Measurements from ENCODE around the gene DPF3.

Gene DPF3

DNA sequence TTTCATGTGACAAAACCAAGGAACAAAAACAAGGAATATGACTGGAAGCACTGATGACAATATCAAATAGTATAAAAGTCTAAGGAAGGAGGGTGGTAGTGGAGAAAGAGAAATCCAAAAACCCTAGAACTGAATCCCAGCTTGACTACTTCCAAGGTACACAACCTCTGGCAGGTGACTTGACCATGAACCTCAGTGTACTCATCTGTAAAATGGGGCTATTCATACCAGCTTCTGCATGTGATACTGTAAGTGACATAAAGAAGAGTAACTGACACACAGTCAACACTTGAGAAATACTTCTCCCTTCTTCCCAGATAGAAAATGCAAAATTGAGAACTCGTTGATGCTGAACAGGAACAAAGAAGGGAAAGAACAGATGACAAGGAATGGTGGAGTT lies 10.3 kb upstream of the DPF3 start:
- DNase-seq = no peak

- no peak for DNase-seq
Observed at GRCh38 chr14:72903716-72904115, 9.8 kb upstream of the DPF3 start.

GRCh38 chr14:72902801-72903530 lies 9.1 kb upstream of the DPF3 start:
- no peak for DNase-seq

DNA sequence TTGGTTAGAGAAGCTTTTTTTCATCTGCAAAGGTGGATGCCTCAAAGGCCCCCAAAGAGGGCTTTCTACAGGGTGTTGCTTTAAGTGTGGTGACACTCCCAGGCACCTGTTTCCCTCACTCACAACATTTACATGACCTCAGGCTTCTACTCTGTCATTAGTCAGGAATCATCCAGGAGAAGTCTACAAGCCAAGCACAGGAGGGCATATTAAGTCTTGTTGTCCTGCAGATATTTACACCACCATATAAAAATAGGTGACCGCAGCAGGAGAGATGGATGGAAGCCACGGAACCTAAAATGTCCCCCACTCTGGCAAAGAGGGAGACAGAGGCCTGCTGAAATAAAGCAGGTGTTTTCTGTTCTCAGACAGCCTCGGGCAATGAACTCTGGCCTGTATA lies 7.5 kb upstream of the DPF3 start:
- no peak for DNase-seq

DNA sequence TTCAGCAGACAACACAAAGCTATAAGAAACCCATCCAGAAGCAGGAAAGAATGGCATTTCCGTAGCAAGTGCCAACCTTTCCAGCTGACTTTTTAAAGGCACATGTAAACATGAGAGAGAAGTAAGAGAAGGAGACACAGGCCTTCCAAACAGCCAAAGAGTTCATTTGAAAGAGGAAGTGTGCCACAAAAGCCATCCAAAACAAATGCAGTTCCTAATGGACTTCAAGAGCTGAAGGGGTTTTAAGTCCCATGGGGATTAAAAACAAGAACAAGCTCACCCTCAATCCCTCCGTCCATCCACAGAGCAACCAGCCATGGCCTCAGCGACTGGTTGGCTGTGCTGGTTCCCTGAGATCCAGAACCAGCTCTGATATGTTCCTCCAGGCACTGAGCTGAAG lies 4.5 kb upstream of the DPF3 start:
- DNase-seq = no peak

GRCh38 chr14:72894623-72895378 lies 900 bp upstream of the DPF3 start:
- no peak for DNase-seq

DNA sequence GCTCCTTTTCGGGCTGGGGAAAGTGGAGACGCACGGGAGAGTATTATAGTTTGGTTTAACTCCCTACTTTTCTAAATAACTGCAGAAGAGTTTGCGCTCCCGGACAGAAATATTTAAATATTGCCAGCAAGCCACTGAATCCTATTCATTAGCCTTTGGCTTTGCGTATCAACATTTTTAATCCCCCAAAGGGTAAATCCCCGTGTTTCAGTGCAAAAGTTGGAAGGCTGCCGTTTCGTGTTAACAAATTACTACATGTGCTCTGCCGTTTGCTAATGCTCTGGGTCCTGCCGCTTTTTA lies 372 bp upstream of the DPF3 start:
- DNase-seq = no peak

GRCh38 chr14:72892879-72893635 lies 844 bp downstream of the DPF3 start:
- no peak for DNase-seq

DNA sequence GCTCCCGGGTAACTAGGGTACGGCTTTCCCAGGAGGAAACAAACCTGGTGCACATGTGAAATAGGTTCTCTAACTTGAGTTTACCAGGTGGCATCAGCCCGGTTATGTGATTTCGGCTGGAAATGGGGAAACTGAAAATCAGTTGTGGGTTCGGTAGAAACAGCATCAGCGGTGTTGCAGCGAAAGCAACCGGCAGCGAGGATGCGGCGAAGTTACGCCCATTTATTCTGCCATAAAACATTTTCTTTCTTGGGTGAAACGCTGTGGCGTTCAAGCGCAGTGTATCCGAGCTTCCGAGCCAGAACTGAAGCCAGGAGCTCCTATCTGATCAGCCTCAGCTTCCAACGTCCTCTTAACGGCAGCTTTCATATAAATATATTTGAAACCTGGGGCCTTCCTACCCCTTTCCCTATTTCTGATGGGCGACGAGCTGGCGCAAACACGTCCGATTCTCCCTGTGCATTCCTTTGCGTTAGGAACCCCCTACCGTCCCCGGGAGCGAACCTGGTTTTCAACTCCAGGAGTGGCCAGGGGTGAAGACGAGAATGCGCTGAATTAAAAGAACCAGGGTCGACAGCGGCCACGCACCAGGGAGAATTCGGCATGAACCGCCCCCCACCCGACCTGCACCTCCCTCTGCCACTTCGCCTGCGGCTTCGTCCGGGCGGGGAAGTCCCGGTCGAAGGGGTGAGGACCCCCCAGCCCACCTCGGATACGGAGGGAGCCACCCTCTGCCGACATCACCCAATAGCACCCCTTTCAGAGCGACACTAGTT lies 1.6 kb downstream of the DPF3 start:
- DNase-seq = no peak

DNA sequence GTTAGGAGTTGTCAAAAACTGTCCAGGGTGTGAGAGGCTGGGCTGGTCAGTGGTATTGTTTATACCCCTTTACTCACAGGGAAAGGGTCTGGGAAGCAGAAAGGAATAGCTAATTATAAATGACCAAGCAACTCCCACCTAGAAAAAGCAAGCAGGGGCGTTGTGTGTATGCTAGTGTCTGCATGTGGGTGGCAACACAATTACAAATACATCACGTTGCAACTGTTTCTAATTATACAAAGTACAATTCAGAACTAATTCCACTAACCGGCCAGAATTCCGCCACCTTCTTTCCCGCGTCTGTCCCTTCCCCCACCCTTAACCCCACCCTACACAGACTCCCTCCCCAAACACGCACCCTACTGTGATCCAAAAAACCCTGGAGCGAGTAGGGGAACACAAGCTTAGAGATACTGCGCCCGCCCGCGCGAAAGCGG lies 2.2 kb downstream of the DPF3 start:
- no peak for DNase-seq

GRCh38 chr14:72889366-72889765 lies 4.5 kb downstream of the DPF3 start:
- DNase-seq = no peak

- DNase-seq = no peak
Observed at GRCh38 chr14:72888636-72889201, 5.2 kb downstream of the DPF3 start.

DNA sequence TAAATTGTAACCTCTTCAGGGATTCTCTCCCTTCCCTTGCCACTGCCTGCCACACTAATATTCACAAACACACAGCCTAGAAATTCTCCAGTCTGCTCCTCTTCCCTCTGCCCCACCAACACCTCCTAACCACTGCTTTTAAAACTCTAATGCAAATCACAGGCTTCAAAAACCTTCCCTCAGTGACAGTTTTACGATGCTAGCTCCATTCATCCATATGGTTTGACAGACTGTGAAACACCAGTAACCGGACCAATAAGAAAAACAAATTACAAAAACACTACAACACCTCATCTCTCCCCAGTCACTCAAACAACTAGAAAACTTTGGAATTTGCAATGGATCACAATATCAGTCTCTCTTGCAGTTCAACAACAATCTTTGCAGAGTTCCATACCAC lies 5.7 kb downstream of the DPF3 start:
- DNase-seq = no peak

- DNase-seq = no peak
Observed at GRCh38 chr14:72887514-72887913, 6.4 kb downstream of the DPF3 start.

DNA sequence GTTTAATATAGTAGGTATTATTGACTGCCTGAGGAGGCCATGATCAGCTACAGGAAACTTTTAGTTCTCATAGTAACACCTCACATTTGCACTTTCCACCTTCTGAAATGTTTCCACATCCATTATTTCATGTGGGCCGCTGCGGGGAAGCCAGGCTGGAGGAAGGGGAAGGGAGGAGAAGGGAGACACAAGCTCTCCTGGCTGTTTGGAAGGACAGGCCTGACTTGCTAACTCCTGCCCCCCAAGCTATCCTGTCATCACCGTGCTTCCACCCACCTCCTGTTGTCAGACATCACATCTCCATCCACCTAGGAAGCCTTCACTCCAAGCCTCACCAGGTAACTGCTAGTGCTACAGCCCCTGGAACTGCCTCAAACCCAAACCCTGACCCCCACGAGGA lies 9.5 kb downstream of the DPF3 start:
- DNase-seq = no peak

DNA sequence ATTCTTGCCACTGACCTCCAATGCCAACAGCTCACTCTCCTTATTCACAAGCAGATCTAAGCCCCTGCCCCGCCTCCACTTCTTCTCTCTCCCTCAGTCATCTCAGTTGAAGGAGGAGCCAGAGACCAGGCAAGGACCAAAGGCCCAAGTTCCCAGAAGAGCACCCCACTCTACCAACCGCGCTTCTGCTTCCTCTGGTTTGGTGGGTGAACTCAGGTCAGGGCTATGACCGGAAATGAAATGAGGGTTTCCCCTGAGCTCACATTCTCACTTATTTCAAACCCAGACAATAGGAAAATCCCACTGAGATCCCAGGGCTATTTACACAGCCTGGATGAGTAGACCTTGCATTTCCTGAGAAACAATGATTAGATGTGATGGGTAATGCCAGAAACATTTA lies 9.9 kb downstream of the DPF3 start:
- DNase-seq = no peak

- DNase-seq = no peak
Observed at GRCh38 chr14:72883109-72883508, 10.8 kb downstream of the DPF3 start.

GRCh38 chr14:72882463-72882862 lies 11.4 kb downstream of the DPF3 start:
- DNase-seq = no peak

DNA sequence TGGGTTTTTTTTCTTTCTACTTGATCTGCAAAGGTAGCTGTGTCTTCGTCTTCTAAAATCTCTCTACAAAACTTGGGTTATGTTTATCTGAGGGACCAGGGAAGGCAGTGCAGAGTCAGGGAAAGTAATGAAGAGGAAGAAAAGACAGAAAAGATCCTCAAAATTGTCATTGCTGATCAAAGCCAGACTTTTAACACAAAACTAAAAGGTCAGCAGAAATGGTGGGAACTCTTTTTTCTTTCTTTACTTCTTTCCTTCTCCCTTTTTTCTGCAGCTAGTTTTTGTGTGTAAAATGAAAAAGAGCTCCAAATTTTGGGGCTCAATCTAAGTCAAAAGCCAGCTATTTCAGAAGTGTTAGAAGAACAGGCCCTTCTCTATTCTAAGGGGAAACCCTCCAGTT lies 11.9 kb downstream of the DPF3 start:
- DNase-seq = no peak

GRCh38 chr14:72881543-72881942 lies 12.4 kb downstream of the DPF3 start:
- no peak for DNase-seq

DNA sequence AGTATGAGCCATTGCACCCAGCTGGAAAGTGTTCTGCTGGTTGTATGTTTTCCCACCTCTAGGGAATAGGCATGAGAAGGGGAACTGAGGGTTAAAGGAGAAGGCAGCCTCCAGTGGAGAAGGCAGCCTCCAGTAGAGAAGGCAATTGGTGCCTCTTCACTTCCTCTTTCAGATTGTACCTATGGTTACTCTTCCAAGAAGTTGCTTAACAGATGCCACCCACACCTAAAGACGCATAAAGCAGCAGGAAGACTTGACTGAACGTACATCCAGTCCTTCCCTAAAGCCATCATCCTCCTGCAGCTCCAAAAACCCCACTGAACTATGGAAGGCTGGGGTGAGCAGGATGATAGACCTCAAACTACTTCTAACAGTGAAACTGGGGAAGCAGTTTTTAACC lies 13.1 kb downstream of the DPF3 start:
- DNase-seq = no peak

GRCh38 chr14:72880164-72880563 lies 13.7 kb downstream of the DPF3 start:
- no peak for DNase-seq

GRCh38 chr14:72879431-72879830 lies 14.5 kb downstream of the DPF3 start:
- no peak for DNase-seq

All from amniotic stem cell (primary cell).